HG03280 (cell line): ENCODE measurements around the gene NSMCE1.

Experiments used
- ATAC-seq: cut with Tn5 transposase; IDR thresholded peaks from one replicate; pipeline ENCODE4 v1.9.1; 2021; ENCODE audit warnings: mild to moderate bottlenecking, moderate library complexity; ENCODE audit not compliant: unreplicated experiment

Gene NSMCE1

DNA sequence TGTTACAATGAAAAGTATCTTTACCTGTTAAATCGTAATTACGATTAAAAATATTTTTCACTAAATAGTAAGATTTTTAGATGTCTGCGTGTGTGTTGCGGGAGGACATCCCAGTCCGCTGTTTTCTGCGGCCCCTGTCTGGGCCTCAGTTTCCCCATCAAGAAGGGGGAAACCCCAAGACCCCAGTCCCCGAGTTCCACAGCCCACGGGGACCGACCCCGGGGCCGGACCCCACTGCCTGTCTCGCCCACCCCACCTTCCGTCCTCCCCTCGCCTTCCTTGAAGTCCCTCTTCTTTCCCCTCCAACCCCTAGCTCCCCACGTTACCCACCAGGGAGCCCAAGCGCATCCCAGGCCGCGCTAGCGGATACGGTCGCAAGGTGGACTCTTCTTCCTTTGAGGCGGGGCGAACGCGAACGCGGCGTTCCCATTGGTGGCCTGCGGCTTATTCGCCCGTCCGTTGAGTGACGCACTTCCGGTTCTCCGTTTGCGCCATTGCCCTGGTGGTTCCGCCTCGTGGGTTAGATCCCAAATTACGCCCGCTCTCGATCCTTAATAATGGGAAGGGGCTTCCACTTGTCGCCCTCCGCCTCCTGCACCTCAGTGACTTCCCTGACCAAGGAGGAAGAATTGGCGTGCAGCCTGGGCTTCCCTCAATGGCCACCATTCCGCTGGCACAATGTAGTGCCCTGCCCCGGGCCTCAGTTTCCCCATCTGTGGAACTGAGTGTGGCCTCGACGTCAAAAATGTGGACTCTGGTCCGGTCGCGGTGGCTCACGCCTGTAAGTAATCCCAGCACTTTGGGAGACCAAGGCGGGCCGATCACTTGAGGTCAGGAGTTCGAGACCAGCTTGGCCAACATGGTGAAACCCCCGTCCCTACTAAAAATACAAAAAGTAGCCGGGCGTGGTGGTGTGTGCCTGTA is at the start of gene NSMCE1:
TSS of gene NSMCE1 (minus strand) at position 397 of the 924 bp plus-strand sequence. CDS start 11,202 bp downstream, outside the sequence.
- ATAC-seq: peak; percentile 95

- no peak for ATAC-seq
Measured at GRCh38 chr16:27317738-27318391, 49.3 kb upstream of the NSMCE1 start.

DNA sequence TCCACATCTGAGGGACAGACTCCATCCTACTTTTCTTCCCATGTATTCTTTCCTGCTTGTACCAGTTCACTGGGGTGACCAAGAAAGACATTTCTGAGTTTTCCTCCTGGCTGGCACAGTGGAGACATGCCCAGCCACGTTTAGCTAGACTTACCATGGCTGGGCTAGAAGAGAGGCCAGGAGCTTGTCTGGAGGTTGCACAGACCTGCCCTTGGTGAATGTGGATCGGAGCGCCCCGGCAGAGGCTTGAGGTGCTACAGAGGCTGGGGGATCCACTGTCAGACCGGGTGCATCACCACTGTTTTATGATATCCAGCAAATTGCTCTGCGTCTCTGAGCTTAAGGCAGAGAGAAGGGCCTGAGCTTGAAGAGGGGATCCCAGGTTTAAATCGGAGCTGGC is 48.7 kb upstream of the NSMCE1 start:
- ATAC-seq: no peak

- no peak for ATAC-seq
Measured at GRCh38 chr16:27316038-27316680, 47.6 kb upstream of the NSMCE1 start.

GRCh38 chr16:27315333-27316037 is 46.9 kb upstream of the NSMCE1 start:
- ATAC-seq: no peak

DNA sequence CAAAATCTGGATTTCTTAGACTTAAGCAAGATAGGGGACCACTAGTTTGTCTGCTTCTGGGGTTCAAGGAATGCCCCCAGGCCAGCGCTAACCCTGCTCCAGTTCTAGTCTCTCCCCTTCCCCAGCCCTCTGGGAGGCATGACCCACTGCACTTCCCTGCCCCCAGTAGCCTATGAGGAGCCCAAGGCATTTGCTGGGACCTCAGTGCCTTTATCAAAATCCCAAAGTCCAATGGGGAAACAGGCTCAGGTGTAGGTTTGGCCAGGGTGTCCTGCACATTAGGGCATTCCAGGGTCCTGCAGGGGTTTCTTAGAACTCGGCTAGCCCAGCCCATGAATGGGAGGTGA is 46.4 kb upstream of the NSMCE1 start:
- no peak for ATAC-seq

DNA sequence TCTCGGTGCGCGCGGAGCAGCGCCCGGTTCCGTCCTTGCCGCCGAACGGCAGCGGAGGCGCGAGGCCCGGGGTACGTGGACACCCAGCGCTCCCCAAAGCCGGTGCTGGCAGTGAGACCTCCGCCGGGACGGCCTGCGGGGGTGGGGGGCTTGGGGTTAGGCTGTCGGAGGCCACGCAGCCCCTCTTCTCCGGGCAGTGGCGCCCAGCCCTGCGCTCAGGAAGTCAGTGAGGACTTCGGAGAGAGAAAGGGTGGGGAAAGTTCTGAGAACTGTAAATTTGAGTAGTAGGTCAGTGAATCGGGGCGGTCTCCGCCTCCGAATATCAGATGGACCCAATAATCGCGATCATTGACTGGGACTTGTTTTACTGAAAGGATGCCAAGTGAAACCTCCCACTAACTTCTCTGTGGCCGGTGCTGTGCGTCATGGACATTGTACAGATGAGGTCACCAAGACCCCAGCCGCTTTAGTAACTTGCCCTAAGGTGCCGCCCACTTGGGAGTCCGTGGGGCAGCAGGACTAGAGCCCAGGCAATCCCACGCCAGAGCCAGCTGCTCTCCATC is 45.7 kb upstream of the NSMCE1 start:
- ATAC-seq: no peak

DNA sequence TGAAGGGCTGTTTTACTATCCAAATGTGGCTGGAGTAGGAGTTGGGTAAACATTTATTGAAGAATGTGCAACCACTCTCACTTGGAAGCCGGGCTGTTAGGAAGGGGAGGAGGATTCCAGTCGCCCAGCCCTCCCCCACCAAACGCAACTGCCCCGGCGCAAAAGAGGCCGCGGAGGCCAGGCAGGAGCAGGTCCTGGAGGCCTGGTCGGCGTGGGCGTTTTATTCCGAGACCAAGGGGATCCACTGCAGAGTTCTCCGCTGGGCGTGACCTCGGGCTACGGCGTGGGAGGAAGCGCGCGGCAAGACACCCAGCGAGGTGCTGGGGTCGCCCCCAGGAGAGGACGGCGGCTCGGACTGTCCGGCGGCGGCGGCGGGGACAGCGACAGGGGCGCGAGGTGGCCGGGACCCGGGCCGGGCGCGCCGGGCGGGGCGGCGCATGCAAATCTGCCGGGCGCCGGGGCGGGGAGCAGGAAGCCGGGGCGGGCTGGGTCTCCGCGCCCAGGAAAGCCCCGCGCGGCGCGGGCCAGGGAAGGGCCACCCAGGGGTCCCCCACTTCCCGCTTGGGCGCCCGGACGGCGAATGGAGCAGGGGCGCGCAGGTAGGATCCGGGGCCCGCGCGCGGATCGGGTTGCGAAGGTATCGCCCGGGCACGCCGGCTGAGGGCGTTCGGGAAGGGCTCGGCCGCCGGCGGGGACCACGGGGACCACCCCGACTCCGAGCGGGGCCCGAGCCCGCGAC is 45.0 kb upstream of the NSMCE1 start, which contains the start of gene IL4R:
TSS of gene IL4R (plus strand) at position 553 of the 739 bp plus-strand sequence. CDS start 26,230 bp downstream, outside the sequence.
- no peak for ATAC-seq

DNA sequence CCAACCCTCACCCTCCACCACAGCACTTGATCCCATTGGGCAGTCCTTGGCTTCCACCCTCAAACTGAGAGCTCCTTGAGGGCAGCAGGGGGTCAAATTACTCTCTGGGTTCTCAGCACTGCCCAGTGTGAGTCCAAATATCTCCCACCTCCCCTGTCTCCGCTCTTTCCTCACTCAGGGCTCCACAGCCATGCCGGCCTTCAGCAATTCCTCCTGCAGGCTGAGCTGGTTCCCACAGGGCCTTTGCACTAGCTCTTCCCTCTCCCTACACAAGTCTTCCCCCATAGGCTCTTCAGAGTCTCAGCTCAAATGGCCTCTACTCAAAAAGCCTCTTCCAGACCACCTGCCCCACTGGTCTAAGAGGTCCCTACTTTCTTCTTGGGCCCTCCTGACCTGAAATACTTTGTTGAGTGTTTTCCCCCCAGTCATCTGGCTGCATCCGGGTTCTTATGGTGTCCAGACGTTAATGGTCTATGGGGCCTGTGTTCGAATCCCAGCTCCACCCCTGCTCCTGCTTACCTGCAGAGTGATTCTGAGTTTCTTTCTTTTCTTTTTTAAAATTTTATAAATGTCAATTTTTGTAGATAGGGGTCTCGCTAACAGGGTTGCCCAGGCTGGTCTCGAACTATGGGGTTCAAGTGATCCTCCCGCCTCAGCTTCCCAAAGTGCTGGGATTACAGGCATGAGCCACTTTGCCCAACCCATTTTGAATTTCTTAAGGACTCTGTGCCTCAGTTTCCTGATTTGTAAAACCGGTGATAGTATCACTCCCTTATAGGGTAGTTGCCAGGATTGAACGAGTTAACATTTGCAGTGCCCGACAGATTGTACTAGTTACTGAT is 44.2 kb upstream of the NSMCE1 start:
- ATAC-seq: no peak

GRCh38 chr16:27311897-27312303 is 43.3 kb upstream of the NSMCE1 start:
- ATAC-seq: no peak

GRCh38 chr16:27311448-27311830 is 42.9 kb upstream of the NSMCE1 start:
- no peak for ATAC-seq

DNA sequence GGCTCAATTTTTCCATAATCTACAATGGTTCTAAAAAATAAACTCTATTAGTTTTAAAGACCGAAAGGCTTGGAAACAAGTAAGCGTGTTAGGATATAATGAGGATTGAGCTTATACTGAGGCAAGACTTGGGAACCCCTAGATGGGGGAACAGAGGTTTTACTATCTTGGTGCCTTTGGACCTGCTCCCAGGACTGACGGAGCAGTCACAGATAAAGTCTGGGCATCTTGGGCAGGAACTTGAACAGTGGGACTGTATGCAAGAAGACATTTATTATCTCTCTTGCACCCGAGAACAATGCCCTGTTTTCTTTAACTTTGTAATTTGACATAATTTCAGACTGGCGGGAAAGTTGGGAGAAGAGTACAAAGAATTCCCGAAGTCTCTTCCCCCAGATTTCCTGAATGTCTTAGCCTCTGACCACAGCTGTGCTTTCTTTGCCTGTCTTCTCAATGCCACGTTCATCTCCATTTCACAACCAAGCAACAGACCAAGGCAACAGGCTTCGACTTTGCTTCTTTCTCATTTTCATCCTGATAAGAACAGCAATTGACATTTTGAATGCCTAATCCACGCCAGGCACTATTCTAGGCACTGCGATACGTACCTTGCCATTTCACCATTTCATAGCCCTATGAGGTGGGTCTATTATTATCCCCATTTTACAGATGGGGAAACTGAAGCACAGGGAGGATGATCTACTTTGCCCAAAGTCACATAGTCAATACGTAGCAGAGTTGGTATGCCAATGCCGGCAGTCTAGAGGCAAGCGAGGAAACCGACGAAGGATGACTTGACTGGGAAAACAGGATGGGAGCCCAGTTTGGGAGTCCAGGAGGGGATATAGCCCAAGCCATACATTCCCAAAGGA is 42.2 kb upstream of the NSMCE1 start:
- no peak for ATAC-seq

- ATAC-seq: no peak
Measured at GRCh38 chr16:27308792-27309191, 40.2 kb upstream of the NSMCE1 start.

- ATAC-seq: no peak
Measured at GRCh38 chr16:27305839-27306442, 37.4 kb upstream of the NSMCE1 start.

DNA sequence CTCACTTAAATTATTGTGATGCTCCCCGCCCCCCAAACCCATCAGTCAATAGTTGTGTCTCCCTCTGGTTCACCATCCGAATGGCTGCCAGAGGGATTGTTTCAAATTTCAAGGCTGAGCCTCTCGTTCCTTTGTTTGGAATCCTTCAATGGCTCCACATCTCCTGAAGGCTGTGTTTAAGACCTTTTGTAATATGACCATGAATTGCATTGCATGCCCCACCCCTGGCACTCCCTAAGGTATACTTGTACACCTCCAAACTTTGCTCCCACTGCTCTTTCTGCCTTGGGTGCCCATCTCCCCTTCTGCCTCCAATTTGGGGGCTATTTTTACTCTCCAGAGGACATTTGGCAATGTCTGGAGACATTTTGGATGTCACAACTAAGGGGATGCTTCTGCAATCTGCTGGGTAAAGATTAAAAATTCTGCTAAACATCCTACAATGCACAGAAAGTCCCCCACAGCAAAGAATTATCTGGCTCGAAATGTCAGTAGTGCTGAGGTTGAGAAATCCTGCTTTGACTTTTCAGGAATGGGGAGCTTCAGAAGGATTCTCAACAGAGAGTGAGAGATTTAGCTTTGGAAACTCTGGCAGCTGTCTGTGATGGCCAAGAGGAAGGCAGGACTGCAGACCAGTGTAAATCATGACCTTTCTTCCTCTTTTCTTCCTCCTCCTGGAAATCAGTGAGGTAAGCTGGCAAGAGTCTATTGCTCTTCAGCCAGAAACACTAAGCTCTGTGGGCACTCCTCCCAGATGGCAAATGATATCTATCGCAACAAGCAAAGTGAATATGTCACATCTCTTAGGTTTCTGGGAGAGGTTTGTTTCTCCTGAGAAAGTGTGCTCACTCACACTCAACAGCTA is 36.5 kb upstream of the NSMCE1 start:
- no peak for ATAC-seq

DNA sequence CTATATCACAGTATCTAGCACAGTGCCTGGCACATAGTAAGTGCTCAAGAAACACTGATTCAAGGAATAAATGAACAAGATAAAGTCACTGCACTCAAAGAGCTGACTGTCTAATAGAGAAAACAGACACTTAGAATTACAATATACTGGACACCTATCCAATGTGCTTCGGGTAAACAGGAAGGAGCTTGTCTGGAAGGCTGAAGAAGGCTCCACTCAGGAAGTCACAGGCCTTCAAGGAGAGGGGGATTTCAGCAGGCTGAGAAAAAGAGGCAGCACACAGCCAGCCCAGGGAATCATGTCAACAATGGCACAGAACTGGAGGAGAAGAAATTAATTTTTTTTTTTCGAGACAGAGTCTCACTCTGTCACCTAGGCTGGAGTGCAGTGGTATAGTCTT is 35.5 kb upstream of the NSMCE1 start:
- no peak for ATAC-seq
